Measurements from ENCODE around the gene THRA. TPM values are rescaled to one million over a fixed set of nuclear protein-coding genes. Genes with fewer than 3 reads are reported as not detected.

THRA gene
- total RNA-seq, 1 donor from 2014 or later = 31.9 TPM

DNA sequence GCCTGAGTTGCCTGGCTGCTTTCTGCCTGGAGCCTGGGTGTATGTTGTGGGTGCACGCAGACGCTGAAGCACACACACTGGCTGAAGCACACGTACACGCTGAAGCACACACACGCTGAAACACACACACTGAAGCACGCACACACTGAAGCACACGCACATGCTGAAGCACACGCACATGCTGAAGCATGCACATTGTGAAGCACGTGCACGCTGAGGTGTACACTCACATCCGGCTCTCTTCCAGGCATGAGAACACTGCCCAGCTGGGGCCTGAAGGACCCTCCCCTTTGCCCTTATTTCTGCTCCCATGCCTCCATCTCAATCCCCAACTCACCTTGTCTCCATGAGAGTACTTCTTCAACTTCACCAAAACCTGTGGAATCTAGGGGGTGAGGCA is 31.1 kb upstream of the THRA start:
- no peaks in the 10 kb centered on the region for H3K27me3 Mint-ChIP-seq (ENCODE audit: low read depth)
- no peak overlapping the region for H3K4me3 Mint-ChIP-seq (ENCODE audit: unreplicated experiment)

DNA sequence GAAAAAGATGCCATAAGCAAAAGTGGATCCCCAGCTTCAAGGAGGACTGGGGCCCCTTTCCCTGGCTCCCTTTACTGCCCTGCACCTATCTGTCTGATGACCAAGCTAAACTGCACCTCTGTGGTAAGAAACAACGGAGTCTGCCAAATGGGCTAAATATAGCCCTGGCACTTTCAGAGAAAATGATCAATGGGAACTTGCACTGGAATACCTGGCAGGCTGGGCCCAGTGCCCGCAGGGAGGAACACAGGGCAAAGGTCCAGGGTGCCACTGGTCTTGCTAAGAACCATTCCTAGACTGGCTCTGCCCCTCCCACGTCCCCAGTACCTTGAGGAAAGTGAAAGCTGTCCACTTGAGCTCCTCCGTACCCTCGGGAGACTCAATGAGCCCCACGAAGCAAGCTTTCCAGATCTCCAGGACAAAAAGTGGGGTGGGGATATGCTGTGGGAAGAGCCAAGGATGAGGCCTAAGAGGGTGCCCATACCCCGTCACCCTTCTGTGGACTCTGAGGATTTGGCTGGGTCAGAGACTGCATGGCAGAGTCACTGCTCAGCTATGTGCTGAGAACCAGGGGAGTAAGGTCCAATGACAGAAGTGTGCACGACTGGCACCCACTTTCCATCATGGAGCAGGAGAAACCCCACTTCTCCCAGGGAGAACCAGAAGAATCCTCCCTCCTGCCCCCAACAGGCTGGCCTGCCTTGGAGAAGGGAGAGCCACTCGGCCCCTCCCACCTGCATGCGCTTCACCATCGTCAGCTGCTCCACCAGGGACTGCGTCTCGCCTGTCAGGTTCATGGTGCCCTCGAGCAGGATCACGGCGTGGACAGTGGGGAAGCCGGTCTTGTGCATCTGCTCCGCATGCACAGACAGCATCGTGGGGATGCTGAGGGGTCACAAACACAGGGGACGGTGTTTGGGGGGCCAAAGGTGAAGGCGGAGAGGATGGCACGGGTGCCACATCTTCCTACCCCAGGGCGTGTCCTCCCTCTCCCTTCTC is 30.1 kb upstream of the THRA start:
- no peak for DNase-seq (ENCODE audit: low spot score)
- Mint-ChIP-seq H3K9me3 (ENCODE audit: low read depth) (no peaks in the 10 kb centered on the region), H3K4me1 (ENCODE audit: low read depth) (no peaks in the 10 kb centered on the region), H3K27ac (ENCODE audit: unreplicated experiment) (no peak overlapping the region), H3K36me3 (ENCODE audit: low read depth) (peaks cover 40% of the 10 kb centered on the region), H3K27me3 (ENCODE audit: low read depth) (no peaks in the 10 kb centered on the region), H3K4me3 (ENCODE audit: unreplicated experiment) (no peak overlapping the region)
- TF ChIP-seq, protein P1, sequence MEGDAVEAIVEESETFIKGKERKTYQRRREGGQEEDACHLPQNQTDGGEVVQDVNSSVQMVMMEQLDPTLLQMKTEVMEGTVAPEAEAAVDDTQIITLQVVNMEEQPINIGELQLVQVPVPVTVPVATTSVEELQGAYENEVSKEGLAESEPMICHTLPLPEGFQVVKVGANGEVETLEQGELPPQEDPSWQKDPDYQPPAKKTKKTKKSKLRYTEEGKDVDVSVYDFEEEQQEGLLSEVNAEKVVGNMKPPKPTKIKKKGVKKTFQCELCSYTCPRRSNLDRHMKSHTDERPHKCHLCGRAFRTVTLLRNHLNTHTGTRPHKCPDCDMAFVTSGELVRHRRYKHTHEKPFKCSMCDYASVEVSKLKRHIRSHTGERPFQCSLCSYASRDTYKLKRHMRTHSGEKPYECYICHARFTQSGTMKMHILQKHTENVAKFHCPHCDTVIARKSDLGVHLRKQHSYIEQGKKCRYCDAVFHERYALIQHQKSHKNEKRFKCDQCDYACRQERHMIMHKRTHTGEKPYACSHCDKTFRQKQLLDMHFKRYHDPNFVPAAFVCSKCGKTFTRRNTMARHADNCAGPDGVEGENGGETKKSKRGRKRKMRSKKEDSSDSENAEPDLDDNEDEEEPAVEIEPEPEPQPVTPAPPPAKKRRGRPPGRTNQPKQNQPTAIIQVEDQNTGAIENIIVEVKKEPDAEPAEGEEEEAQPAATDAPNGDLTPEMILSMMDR (IDR thresholded peaks at IDR 0.05) = no peak

More for the DNA sequence above, 31.1 kb upstream of the THRA start:
- peaks cover 40% of the 10 kb centered on the region for H3K36me3 Mint-ChIP-seq (ENCODE audit: low read depth)
- no peaks in the 10 kb centered on the region for H3K9me3 Mint-ChIP-seq (ENCODE audit: low read depth)
- TF ChIP-seq, protein P1 (IDR thresholded peaks at IDR 0.05) = no peak
- DNase-seq (ENCODE audit: low spot score) = no peak
- no peak overlapping the region for H3K27ac Mint-ChIP-seq (ENCODE audit: unreplicated experiment)
- H3K4me1 Mint-ChIP-seq (ENCODE audit: low read depth) = no peaks in the 10 kb centered on the region

DNA sequence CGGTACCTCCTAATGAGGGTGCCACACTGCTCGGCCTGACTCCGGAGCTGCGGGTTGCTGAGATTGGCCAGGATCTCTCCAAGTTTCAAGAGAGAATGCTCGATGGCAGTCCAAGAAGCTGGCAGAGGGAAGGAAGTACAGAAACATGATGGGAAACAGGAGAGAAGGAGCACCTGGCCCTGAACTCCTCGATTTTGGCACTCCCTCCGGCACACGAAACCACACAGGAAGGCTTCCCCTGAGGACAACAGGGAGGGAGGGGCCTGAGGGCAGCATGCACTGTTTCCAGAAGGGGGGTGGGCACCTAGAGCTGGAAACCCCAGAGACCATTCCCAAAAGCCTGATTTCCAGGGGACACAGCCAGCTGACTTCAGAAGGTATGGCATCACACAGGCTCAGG is 29.4 kb upstream of the THRA start:
- H3K27me3 Mint-ChIP-seq (ENCODE audit: low read depth) = no peaks in the 10 kb centered on the region
- no peaks in the 10 kb centered on the region for H3K4me1 Mint-ChIP-seq (ENCODE audit: low read depth)
- TF ChIP-seq, protein P1 (IDR thresholded peaks at IDR 0.05) = no peak
- no peaks in the 10 kb centered on the region for H3K9me3 Mint-ChIP-seq (ENCODE audit: low read depth)
- H3K36me3 Mint-ChIP-seq (ENCODE audit: low read depth) = peaks cover 40% of the 10 kb centered on the region
- no peak overlapping the region for H3K27ac Mint-ChIP-seq (ENCODE audit: unreplicated experiment)
- no peak overlapping the region for H3K4me3 Mint-ChIP-seq (ENCODE audit: unreplicated experiment)
- no peak for DNase-seq (ENCODE audit: low spot score)

DNA sequence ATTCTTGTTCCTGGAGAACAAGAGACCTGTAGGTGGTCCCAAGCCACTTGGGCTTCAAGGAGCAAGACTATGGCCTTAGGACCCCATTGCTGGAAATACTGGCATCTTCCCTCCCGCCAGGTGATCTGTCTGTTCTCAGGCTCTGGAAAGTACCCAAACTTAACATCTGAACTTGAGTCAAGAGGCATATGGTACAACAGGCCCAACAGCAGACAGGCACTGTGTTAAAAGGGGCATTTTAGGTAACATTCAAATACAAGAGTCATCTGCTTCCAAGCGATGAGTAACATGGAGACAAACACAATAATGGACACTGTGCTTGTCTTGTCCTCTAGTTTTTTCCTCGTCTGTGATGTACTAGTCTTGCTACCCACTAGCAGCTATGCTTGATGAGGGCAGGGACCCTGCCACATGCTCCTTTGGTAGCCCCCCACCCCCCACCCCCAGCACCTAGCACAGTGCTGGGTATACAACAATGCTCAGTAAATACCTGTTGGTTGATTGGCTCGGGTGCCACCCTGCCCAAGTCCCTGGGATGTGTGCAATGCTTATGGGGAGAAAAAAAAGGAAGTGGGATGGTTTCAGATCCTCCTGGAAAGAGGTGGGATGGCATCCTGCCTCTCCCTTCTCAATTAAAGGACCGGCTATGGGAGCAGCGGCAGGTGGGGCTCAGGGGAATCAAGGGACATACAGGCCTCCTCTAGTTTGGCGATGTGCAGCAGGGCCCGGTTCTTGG is 28.2 kb upstream of the THRA start:
- H3K9me3 Mint-ChIP-seq (ENCODE audit: low read depth) = no peaks in the 10 kb centered on the region
- DNase-seq (ENCODE audit: low spot score) = no peak
- H3K27ac Mint-ChIP-seq (ENCODE audit: unreplicated experiment) = no peak overlapping the region
- H3K4me3 Mint-ChIP-seq (ENCODE audit: unreplicated experiment) = no peak overlapping the region
- TF ChIP-seq, protein P1 (IDR thresholded peaks at IDR 0.05) = no peak
- no peaks in the 10 kb centered on the region for H3K27me3 Mint-ChIP-seq (ENCODE audit: low read depth)
- H3K4me1 Mint-ChIP-seq (ENCODE audit: low read depth) = peaks cover 11% of the 10 kb centered on the region
- H3K36me3 Mint-ChIP-seq (ENCODE audit: low read depth) = peaks cover 30% of the 10 kb centered on the region

DNA sequence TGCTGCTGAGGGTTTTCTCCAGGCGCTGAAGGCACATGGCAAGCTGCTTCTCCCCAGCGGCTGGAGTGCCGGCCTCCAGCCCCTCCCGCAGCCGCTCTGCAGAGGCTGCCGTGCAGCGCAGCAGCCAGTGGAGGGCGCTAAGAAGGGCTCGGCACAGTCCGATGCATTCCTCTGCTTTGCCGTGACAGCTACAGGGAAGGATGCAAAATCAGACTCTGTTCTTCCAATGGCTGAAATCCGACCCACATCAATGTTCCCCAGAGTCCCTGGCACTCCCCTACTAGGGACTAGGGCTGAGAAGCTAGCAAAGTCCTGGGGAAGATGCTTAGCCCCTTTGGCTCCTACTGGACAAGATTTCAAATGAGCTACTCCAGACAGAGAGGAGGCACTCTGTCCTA is 27.6 kb upstream of the THRA start:
- no peak for DNase-seq (ENCODE audit: low spot score)

More for the DNA sequence above, 27.6 kb upstream of the THRA start:
- Mint-ChIP-seq H3K27me3 (ENCODE audit: low read depth) (no peaks in the 10 kb centered on the region), H3K27ac (ENCODE audit: unreplicated experiment) (no peak overlapping the region), H3K4me3 (ENCODE audit: unreplicated experiment) (no peak overlapping the region), H3K9me3 (ENCODE audit: low read depth) (no peaks in the 10 kb centered on the region), H3K36me3 (ENCODE audit: low read depth) (peaks cover 27% of the 10 kb centered on the region), H3K4me1 (ENCODE audit: low read depth) (peaks cover 11% of the 10 kb centered on the region)
- TF ChIP-seq, protein P1 (IDR thresholded peaks at IDR 0.05) = peak; percentile 80
